Right lobe of liver (tissue), 6 donors: ENCODE results near the gene DBN1. TPM values are rescaled to one million over a fixed set of nuclear protein-coding genes. Genes with fewer than 3 reads are reported as not detected.

Experiments used
- ATAC-seq, 4 donors: fragments of 200-7000 bp; cut with Tn5 transposase; one replicate each; pipeline ENCODE4 v1.9.1; 2020; ENCODE audit warnings: mild to moderate bottlenecking in 4 of 4, moderate library complexity in 4 of 4
- DNase-seq, 3 donors: peaks; one replicate each; pipeline ENCODE4 v3.0.0-alpha.2; 2020
- H3K27ac ChIP-seq, 3 donors: fragments of 200-600 bp; one replicate each; pipeline ENCODE4 v1.8.0; 2022
- H3K27me3 ChIP-seq, 2 donors: fragments of 200-600 bp; one replicate each; pipeline ENCODE4 v1.8.0; 2022
- H3K36me3 ChIP-seq, 4 donors: fragments of 200-600 bp; sonication (generic) in 1 of 4; one replicate each; pipeline versions ENCODE4 v1.5.1 to v1.8.0; 2017 to 2022; ENCODE audit warnings: control low read depth in 1 of 4
- H3K4me1 ChIP-seq, 4 donors: fragments of 200-600 bp; sonication (generic) in 1 of 4; one replicate each; pipeline versions ENCODE4 v1.5.1 to v1.8.0; 2017 to 2022; ENCODE audit warnings: control low read depth in 1 of 4
- H3K4me3 ChIP-seq, 3 donors: fragments of 200-600 bp; one replicate each; pipeline ENCODE4 v1.8.0; 2022
- H3K9me3 ChIP-seq, 4 donors: fragments of 200-600 bp; sonication (generic) in 1 of 4; one replicate each; pipeline versions ENCODE4 v1.5.1 to v1.8.0; 2017 to 2022; ENCODE audit warnings: control low read depth in 1 of 4
- POLR2A ChIP-seq: fragments of 450-650 bp; IDR thresholded peaks from one replicate; pipeline ENCODE4 v1.6.1; 2017; ENCODE audit warnings: antibody characterized with exemption, mild to moderate bottlenecking
- WGBS: methylation state at CpG from one replicate; pipeline ENCODE4 v1.1.6; 2018; ENCODE audit warnings: low coverage, low lambda C conversion rate; ENCODE audit not compliant: insufficient coverage; ENCODE audit errors: missing lambda C conversion rate; 5-methylcytosine and 5-hydroxymethylcytosine counted together
- intact Hi-C, 2 donors: fragments of 100-400 bp; cut with DNase I; formaldehyde crosslinking; loops; one replicate each; pipeline versions ENCODE4 v1.11.2 to v1.14.1; 2022
- total RNA-seq, 6 experiments: library from RNA; depleted of rRNA in 2 of 6; stranded (reverse); fragments of >200 nt in 2 of 6; fragmentation: NEBNext Ultra II Directional in 3 of 6; extraction: Animal tissue kit (Norgen Biotek cat#: 25700) in 3 of 6; gene quantifications; one replicate each; pipeline versions ENCODE4 v1.1.0 to v1.2.4, GENCODE V29; 2016 to 2023
- TF ChIP-seq, protein P1 (sequence below), 4 donors: fragments of 200-600 bp in 3 of 4; fragments of 450-650 bp in 1 of 4; IDR thresholded peaks; one replicate each; pipeline versions ENCODE4 v1.5.1 to v1.8.0; 2016 to 2022; ENCODE audit warnings: antibody characterized with exemption in 4 of 4, mild to moderate bottlenecking in 2 of 4
- donor health status: DM: no; HTN: yes; CAD: no.
- donor health status: DM: no; HTN: no; CAD: no.
- donor health status: DM: no; HTN: no; CAD: no.
- donor health status: DM: no; HTN: yes; CAD: no.
- donor health status: DM: no; HTN: yes; CAD: no.

The DBN1 gene
- total RNA-seq, 6 experiments from 2014 or later = 1.1 to 4.6 (median 3.1) TPM

DNA sequence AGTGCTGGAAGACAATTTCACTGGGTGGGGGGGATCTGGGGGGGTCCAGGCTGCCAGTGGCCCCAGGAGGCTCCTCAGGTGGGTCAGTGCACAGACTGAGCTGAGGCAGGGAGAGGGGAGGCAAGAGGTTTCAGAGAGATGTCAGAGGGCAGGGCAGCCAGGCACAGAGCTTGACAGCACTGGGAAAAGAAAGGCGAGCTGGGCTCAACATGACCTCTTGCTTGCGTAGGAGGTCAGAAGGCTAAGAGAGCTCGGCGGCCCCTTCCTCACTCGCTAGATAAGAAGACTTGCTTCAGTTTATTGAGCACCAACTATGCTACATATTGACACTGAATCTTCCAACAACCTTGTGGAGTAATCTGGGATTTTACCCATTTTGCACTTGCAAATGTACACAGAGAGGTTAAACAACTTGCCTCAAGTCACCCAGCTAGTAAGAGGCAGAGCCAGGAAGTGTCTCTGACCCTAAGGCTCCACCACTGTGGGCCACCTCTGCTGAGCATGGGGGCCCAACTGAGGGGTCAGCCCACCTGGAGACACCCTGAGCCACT is 20.4 kb upstream of the DBN1 start:
- Histone ChIP-seq H3K27me3 (no peaks in the 10 kb centered on the region), H3K4me3 (no peak overlapping the region), H3K36me3 (peaks cover 0 to under 1% (median 0%) of the 10 kb centered on the region in 4 donors), H3K9me3 (no peaks in the 10 kb centered on the region), H3K27ac (peak overlapping the region in 1 of 3 donors; percentile 55), H3K4me1 (no peaks in the 10 kb centered on the region)
- 100% methylated on average over 2 of the region's 5 CpGs for WGBS
- intact Hi-C loops = no loop called here
- TF ChIP-seq POLR2A = no peak
- TF ChIP-seq, protein P1, sequence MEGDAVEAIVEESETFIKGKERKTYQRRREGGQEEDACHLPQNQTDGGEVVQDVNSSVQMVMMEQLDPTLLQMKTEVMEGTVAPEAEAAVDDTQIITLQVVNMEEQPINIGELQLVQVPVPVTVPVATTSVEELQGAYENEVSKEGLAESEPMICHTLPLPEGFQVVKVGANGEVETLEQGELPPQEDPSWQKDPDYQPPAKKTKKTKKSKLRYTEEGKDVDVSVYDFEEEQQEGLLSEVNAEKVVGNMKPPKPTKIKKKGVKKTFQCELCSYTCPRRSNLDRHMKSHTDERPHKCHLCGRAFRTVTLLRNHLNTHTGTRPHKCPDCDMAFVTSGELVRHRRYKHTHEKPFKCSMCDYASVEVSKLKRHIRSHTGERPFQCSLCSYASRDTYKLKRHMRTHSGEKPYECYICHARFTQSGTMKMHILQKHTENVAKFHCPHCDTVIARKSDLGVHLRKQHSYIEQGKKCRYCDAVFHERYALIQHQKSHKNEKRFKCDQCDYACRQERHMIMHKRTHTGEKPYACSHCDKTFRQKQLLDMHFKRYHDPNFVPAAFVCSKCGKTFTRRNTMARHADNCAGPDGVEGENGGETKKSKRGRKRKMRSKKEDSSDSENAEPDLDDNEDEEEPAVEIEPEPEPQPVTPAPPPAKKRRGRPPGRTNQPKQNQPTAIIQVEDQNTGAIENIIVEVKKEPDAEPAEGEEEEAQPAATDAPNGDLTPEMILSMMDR (IDR thresholded peaks at IDR 0.05) = no peak
- ATAC-seq (no peak), DNase-seq (no peak)

DNA sequence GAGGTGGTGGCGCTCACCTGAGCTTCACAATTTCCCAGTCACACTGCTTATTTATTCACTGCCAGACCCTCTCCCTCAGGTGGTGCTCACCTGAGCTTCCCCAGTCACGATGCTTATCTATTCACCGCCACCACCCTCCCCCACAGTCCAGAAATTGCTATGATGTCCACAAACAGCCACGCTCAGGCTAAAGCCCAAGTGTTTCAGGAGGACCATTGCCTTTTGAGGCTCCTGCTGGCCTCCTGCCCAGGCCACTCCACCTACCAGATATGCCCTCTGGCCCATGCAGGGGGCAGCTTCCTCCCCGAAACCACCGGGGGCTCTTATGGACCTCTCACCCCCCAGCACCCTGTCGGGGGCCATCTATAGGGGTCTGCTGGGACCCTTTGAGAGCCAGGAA is 19.4 kb upstream of the DBN1 start:
- 88% methylated on average over 1 of the region's 7 CpGs for WGBS
- no peak for TF ChIP-seq POLR2A
- TF ChIP-seq, protein P1 (IDR thresholded peaks at IDR 0.05) = no peak
- intact Hi-C loops = no loop called here
- Histone ChIP-seq H3K4me1 (no peaks in the 10 kb centered on the region), H3K27ac (no peak overlapping the region), H3K4me3 (no peak overlapping the region), H3K9me3 (no peaks in the 10 kb centered on the region), H3K36me3 (peaks cover 0 to 2% (median 0%) of the 10 kb centered on the region in 4 donors), H3K27me3 (no peaks in the 10 kb centered on the region)
- no peak for DNase-seq
- ATAC-seq = no peak

DNA sequence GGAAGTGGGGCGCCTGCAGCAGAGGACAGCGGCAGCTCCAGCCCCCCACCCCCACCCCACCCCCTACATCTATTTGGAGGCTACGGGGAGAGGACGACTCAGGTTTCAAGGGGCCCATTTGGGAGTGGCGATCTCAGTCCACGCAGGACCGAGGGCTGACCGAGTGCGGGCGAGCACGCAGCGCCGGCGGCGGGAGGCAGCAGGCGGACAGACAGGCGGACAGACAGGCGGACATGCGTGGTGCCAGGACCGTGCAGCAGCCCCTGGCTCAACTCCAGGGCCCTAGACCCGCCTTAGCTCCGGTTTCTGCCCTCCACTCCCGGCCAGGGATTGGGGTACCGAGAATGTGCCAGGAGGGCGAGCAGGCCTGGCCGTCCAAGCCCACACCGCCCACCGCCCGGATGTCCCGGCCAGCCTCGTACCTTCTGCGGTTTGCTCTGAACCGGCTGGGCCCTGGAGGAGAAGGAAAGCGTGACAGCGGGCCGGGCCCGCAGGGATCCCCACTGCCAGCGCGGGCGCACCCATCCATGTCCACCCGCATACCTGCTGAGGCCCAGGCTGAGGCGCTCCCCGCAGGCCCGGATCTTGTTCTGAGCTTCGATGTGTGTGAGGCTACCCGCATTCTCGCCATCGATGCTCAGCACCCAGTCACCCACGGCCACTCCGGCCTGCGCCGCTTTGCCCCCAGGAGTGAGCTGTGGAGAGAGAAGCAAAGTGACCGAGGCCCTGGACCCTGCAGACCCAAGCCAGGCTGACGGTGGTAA is 18.7 kb upstream of the DBN1 start:
- Histone ChIP-seq H3K27ac (no peak overlapping the region), H3K9me3 (no peaks in the 10 kb centered on the region), H3K36me3 (peaks cover 0 to 2% (median 0%) of the 10 kb centered on the region in 4 donors), H3K27me3 (no peaks in the 10 kb centered on the region), H3K4me1 (no peaks in the 10 kb centered on the region), H3K4me3 (no peak overlapping the region)
- whole genome bisulfite sequencing = 90% methylated on average over 8 of the region's 54 CpGs
- DNase-seq (no peak), ATAC-seq (no peak)
- intact Hi-C loops = no loop called here
- TF ChIP-seq POLR2A = no peak
- TF ChIP-seq, protein P1 (IDR thresholded peaks at IDR 0.05) = no peak

DNA sequence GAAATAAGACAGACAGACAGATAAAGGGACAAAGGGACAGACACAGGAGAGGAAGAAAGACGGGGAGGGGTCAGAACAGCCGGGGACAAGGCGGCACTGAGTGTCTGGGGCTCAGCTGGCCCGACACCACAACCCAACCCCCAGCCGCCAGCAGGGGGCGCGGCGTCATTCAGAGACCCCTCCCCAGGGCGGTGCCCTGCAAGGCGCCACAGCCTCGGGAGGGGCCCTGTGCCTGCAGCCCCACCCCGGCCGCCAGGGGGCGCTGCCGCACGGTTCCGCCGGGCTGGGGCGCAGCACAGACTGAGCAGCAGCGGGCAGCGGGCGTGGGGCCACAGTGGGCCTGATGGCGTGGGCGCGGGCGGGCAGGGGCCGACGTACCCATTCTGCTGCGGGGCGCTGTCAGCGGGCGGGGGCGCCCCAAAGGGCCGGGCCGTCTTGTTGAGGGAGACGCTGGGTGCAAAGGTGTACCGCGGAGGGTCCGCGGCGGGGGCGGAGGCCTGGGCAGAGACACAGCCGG is 18.1 kb upstream of the DBN1 start:
- no peak for ATAC-seq
- no peak overlapping the region for H3K4me3 ChIP-seq
- no peaks in the 10 kb centered on the region for H3K27me3 ChIP-seq
- 75% methylated on average over 16 of the region's 43 CpGs for WGBS
- peaks cover 0 to 2% (median 0%) of the 10 kb centered on the region in 4 donors for H3K36me3 ChIP-seq
- intact Hi-C loops = no loop called here
- no peak overlapping the region for H3K27ac ChIP-seq
- no peaks in the 10 kb centered on the region for H3K4me1 ChIP-seq
- TF ChIP-seq, protein P1 (IDR thresholded peaks at IDR 0.05) = peak; percentile 39 to 46 (median 43)
- no peak for TF ChIP-seq POLR2A
- DNase-seq = no peak
- no peaks in the 10 kb centered on the region for H3K9me3 ChIP-seq
